Loucy (cell line): Measurements from ENCODE around the gene NPPA.

Experiments
- H2AFZ ChIP-seq: fragments of 200-600 bp; sonication (generic); 2 replicates; pipeline ENCODE4 v1.6.0; 2016; ENCODE audit warnings: antibody characterized with exemption, mild to moderate bottlenecking, low read length, moderate library complexity
- H3F3A ChIP-seq: fragments of 200-600 bp; 2 replicates; pipeline ENCODE4 v1.6.0; 2016; ENCODE audit warnings: antibody characterized with exemption, low read depth, mild to moderate bottlenecking
- H3K27me3 ChIP-seq: fragments of 200-600 bp; sonication (generic); 2 replicates; pipeline ENCODE4 v1.6.1; 2014; ENCODE audit warnings: low read length, mild to moderate bottlenecking; ENCODE audit not compliant: insufficient read depth, poor library complexity, severe bottlenecking
- H3K36me3 ChIP-seq: fragments of 200-600 bp; sonication (generic); 2 replicates; pipeline ENCODE4 v1.6.1; 2016; ENCODE audit warnings: low read length; ENCODE audit not compliant: insufficient read depth
- H3K4me1 ChIP-seq: fragments of 200-600 bp; sonication (generic); 2 replicates; pipeline ENCODE4 v1.5.1; 2014; ENCODE audit warnings: low read length, mild to moderate bottlenecking; ENCODE audit not compliant: insufficient read depth, poor library complexity, severe bottlenecking
- H3K4me2 ChIP-seq: fragments of 200-600 bp; sonication (generic); 2 replicates; pipeline ENCODE4 v1.6.0; 2014; ENCODE audit warnings: antibody characterized with exemption, low read length, low read depth, mild to moderate bottlenecking; ENCODE audit not compliant: poor library complexity, severe bottlenecking
- H3K4me3 ChIP-seq: fragments of 200-600 bp; sonication (generic); 2 replicates; pipeline ENCODE4 v1.5.1; 2014; ENCODE audit warnings: low read length, mild to moderate bottlenecking, mixed read lengths; ENCODE audit not compliant: poor library complexity, severe bottlenecking
- H3K79me2 ChIP-seq: fragments of 200-600 bp; sonication (generic); 2 replicates; pipeline ENCODE4 v1.6.1; 2014; ENCODE audit warnings: low read length; ENCODE audit not compliant: insufficient read depth
- H3K9ac ChIP-seq: fragments of 200-600 bp; sonication (generic); 2 replicates; pipeline ENCODE4 v1.6.0; 2014; ENCODE audit warnings: mild to moderate bottlenecking, low read depth, low read length, moderate library complexity; ENCODE audit not compliant: poor library complexity, severe bottlenecking
- H3K9me2 ChIP-seq: fragments of 200-600 bp; sonication (generic); replicated peaks from 2 replicates; pipeline ENCODE4 v1.6.1; 2016; ENCODE audit warnings: low read depth, low read length, mixed read lengths
- H3K9me3 ChIP-seq: fragments of 200-600 bp; sonication (generic); 2 replicates; pipeline ENCODE4 v1.6.1; 2014; ENCODE audit warnings: mild to moderate bottlenecking, antibody characterized with exemption, low read length, low read depth; ENCODE audit not compliant: insufficient read depth
- H4K20me1 ChIP-seq: fragments of 200-600 bp; sonication (generic); 2 replicates; pipeline ENCODE4 v1.6.0; 2014; ENCODE audit warnings: antibody characterized with exemption, low read length, mild to moderate bottlenecking; ENCODE audit not compliant: insufficient read depth, poor library complexity, severe bottlenecking
- EZH2phosphoT487 ChIP-seq: fragments of 200-600 bp; IDR thresholded peaks from 2 replicates; pipeline ENCODE4 v1.6.1; 2018; ENCODE audit warnings: antibody characterized with exemption, mild to moderate bottlenecking, moderate library complexity, borderline replicate concordance
- TF ChIP-seq, protein P1 (sequence below): fragments of 200-600 bp; sonication (generic); conservative IDR thresholded peaks from 2 replicates; pipeline ENCODE4 v1.5.1; 2014; ENCODE audit warnings: mild to moderate bottlenecking, antibody characterized with exemption, low read length

Gene NPPA

DNA sequence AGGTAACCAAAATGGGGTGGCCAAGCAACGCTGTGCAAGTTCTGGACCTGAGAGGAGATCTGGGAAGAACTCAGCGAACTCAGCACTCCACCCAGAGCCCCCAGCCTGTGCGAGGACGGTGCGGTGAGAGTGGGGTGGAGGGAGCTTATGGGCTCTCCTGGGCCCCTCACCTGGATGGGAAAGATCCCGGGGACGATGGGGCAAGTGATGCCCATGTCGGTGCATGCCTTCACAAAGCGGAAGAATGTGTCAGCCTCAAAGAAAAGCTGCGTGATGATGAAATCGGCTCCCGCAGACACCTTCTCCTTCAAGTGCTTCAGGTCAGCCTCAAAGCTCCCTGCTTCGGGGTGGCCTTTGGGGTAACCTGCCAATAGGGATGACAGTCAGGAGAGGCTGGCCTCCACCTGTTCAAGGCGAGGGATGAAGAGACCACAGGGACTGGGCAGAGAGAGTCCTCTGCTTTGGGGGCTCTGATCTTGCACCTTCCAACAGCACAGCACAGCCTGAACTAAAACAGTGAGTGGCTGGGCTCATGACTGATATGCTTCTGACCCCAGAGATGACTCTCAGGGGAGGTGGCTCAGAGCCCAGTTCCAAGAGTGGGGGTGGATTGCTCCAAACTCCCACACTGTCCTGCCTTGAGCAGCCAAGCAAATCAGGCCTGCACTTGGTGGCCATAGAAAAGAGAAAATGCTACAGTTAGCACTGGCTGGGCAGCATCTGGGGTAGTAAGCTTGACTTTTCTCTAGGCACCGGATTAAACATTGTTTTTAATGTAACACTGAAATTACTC, 51.4 kb downstream of the NPPA start:
- Histone ChIP-seq H3K9me2 (no peaks in the 10 kb centered on the region), H3K27me3 (no peaks in the 10 kb centered on the region), H2AFZ (no peak overlapping the region), H3K4me2 (no peak overlapping the region), H3K9me3 (no peaks in the 10 kb centered on the region), H3F3A (no peaks in the 10 kb centered on the region), H3K4me1 (no peaks in the 10 kb centered on the region), H3K36me3 (0 out of 2 replicates have a peak, but pooled peaks cover 3% of the 10 kb centered on the region), H4K20me1 (no peaks in the 10 kb centered on the region), H3K9ac (no peak overlapping the region), H3K4me3 (no peak overlapping the region), H3K79me2 (no peaks in the 10 kb centered on the region; the same call in 1 of the 2 replicates)
- TF ChIP-seq EZH2phosphoT487 = no peak
- TF ChIP-seq, protein P1, sequence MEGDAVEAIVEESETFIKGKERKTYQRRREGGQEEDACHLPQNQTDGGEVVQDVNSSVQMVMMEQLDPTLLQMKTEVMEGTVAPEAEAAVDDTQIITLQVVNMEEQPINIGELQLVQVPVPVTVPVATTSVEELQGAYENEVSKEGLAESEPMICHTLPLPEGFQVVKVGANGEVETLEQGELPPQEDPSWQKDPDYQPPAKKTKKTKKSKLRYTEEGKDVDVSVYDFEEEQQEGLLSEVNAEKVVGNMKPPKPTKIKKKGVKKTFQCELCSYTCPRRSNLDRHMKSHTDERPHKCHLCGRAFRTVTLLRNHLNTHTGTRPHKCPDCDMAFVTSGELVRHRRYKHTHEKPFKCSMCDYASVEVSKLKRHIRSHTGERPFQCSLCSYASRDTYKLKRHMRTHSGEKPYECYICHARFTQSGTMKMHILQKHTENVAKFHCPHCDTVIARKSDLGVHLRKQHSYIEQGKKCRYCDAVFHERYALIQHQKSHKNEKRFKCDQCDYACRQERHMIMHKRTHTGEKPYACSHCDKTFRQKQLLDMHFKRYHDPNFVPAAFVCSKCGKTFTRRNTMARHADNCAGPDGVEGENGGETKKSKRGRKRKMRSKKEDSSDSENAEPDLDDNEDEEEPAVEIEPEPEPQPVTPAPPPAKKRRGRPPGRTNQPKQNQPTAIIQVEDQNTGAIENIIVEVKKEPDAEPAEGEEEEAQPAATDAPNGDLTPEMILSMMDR = no peak
